ENCODE data around the gene ZMYND8. TPM values are rescaled to one million over a fixed set of nuclear protein-coding genes. Genes with fewer than 3 reads are reported as not detected.
A peak's percentile ranks its signal among the peaks of the same experiment; 100 is the strongest.

ZMYND8 gene
- total RNA-seq, 1 experiment from 2014 or later = 107 TPM

DNA sequence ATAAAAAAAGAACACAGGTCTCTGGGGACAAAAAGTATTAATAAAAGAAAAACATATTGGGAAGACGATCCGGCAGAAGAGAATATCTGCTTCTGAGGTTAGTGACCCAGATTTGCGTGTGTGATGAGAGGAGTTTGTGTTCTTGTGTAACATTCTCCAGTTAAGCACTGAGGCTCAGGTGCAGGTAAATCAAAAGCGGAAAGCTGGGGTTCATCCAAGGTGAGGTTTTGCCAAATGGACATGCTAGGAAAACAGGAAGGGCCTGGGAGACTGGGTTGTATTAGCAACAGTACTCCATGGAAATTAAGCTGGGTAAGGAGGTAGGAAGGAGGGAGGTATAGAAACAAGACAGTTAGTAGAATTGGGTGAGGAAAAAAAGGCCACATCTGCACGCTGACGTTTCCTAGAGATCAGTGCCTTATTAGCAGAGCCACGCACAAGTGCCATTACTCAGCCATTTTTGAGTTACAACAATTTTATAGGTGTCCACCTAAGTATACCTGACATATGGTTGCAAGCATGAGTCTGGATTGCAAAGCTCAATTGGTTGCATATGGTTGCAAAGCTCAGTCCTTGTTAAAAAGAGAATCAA is 139.6 kb downstream of the ZMYND8 start:
- intact Hi-C loops (cut with micrococcal nuclease; ENCODE audit: unreplicated experiment) = no loop called here
- POLR2A ChIA-PET (ENCODE audit: unreplicated experiment) = no interaction called here
- no TSS peak for BruUV-seq (replicated peaks)

DNA sequence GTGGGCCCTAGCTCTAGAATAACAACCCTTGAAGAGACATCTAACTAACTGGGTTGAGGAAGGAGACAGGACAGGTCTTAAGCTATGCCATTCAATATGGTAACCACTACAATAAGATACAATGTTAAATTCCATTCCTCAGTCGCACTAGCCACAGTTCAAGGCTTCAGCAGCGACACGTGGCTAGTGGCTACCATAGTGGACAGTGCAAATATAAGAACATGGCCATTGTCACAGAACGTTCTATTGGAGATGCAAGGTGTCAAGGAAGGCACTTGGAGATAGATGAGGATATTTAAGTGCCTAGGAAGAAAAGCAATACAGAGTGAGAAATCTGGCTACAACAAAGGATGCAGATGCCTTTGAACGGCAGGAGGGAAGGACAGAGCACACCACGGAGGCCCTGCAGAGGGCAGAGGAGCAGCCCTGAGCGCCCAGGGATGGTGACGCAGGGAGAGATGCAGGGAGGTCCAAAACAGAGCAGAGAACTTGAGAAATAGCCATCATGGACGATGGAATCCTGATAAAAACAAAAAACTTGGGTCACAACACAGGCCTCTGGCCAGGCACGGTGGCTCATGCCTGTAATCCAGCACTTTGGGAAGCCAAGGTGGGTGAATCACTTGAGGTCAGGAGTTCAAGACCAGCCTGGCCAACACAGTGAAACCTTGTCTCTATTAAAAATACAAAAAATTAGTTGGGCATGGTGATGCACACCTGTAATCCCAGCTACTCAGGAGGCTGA is 140.7 kb downstream of the ZMYND8 start:
- ChIA-PET CTCF (interaction anchor here (0.8 kb wide), 1 partner anchor 167 kb away, joined by 3 read pairs; no protein-coding TSS in a partner anchor), POLR2A (ENCODE audit: unreplicated experiment) (no interaction called here)
- Histone ChIP-seq H3K9me3 (ENCODE audit: insufficient read depth, low read depth) (no peaks in the 10 kb centered on the region), H3K9me2 (ENCODE audit: insufficient read depth) (no peaks in the 10 kb centered on the region), H3K36me3 (ENCODE audit: low read depth) (peaks cover 65% of the 10 kb centered on the region), H3K27ac (no peak overlapping the region), H2AFZ (no peak overlapping the region), H3K4me3 (no peak overlapping the region), H3K4me1 (replicated peaks; ENCODE audit: insufficient read depth) (no peaks in the 10 kb centered on the region), H4K20me1 (ENCODE audit: insufficient read depth) (peaks cover 26% of the 10 kb centered on the region), H3K4me2 (no peak overlapping the region), H3K79me2 (ENCODE audit: low read depth) (no peaks in the 10 kb centered on the region), H3F3A (ENCODE audit: insufficient read depth, low read depth) (peaks cover 22% of the 10 kb centered on the region; the same call in 1 of the 2 replicates), H3K27me3 (ENCODE audit: insufficient read depth, low read depth) (no peaks in the 10 kb centered on the region)
- TF ChIP-seq, protein P1, sequence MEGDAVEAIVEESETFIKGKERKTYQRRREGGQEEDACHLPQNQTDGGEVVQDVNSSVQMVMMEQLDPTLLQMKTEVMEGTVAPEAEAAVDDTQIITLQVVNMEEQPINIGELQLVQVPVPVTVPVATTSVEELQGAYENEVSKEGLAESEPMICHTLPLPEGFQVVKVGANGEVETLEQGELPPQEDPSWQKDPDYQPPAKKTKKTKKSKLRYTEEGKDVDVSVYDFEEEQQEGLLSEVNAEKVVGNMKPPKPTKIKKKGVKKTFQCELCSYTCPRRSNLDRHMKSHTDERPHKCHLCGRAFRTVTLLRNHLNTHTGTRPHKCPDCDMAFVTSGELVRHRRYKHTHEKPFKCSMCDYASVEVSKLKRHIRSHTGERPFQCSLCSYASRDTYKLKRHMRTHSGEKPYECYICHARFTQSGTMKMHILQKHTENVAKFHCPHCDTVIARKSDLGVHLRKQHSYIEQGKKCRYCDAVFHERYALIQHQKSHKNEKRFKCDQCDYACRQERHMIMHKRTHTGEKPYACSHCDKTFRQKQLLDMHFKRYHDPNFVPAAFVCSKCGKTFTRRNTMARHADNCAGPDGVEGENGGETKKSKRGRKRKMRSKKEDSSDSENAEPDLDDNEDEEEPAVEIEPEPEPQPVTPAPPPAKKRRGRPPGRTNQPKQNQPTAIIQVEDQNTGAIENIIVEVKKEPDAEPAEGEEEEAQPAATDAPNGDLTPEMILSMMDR (conservative IDR thresholded peaks at IDR 0.05) = no peak
- intact Hi-C loops (cut with micrococcal nuclease; ENCODE audit: unreplicated experiment) = no loop called here
- BruUV-seq (replicated peaks) = no TSS peak
- no peak for DNase-seq

More for the DNA sequence above, 139.6 kb downstream of the ZMYND8 start:
- H3K4me3 ChIP-seq = no peak overlapping the region
- H3K27me3 ChIP-seq (ENCODE audit: insufficient read depth, low read depth) = no peaks in the 10 kb centered on the region
- no peak for DNase-seq
- TF ChIP-seq, protein P1 (conservative IDR thresholded peaks at IDR 0.05) = no peak
- no peak for TF ChIP-seq EZH2 (IDR thresholded peaks at IDR 0.05; ENCODE audit: low read depth)
- H3K27ac ChIP-seq = no peak overlapping the region
- CTCF ChIA-PET = no interaction called here
- no peaks in the 10 kb centered on the region for H3K4me1 ChIP-seq (replicated peaks; ENCODE audit: insufficient read depth)
- no peak overlapping the region for H2AFZ ChIP-seq
- H3K9me3 ChIP-seq (ENCODE audit: insufficient read depth, low read depth) = no peaks in the 10 kb centered on the region
- H3K79me2 ChIP-seq (ENCODE audit: low read depth) = no peaks in the 10 kb centered on the region
- peaks cover 30% of the 10 kb centered on the region for H4K20me1 ChIP-seq (ENCODE audit: insufficient read depth)
- H3K36me3 ChIP-seq (ENCODE audit: low read depth) = peaks cover 72% of the 10 kb centered on the region
- peaks cover 20% of the 10 kb centered on the region for H3F3A ChIP-seq (ENCODE audit: insufficient read depth, low read depth)
- H3K4me2 ChIP-seq = no peak overlapping the region
- no peaks in the 10 kb centered on the region for H3K9me2 ChIP-seq (ENCODE audit: insufficient read depth)

DNA sequence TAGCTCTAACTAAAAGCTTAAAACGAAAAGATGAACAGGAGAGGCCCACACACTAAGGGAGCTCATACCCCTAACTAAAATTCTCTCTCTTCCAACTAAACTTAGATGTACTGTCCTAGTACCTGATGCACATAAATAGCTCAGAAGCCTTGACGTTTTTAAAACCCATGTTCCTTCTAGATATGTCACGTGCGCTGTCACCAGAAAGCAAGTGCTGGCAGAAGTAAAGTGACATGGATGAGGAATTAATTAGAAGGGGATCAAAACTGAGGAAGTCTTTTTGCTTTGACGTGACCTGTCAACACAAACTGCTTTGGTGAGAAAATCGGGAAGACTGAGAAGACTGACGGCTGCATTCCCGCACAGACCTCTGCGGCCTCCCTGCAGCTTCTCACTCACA is 142.5 kb downstream of the ZMYND8 start:
- Histone ChIP-seq H3K4me3 (no peak overlapping the region), H3F3A (ENCODE audit: insufficient read depth, low read depth) (peaks cover 22% of the 10 kb centered on the region), H4K20me1 (ENCODE audit: insufficient read depth) (peaks cover 26% of the 10 kb centered on the region), H2AFZ (no peak overlapping the region), H3K27ac (no peak overlapping the region), H3K4me1 (replicated peaks; ENCODE audit: insufficient read depth) (no peaks in the 10 kb centered on the region), H3K36me3 (ENCODE audit: low read depth) (peaks cover 63% of the 10 kb centered on the region), H3K79me2 (ENCODE audit: low read depth) (no peaks in the 10 kb centered on the region), H3K9me2 (ENCODE audit: insufficient read depth) (no peaks in the 10 kb centered on the region), H3K4me2 (no peak overlapping the region), H3K27me3 (ENCODE audit: insufficient read depth, low read depth) (no peaks in the 10 kb centered on the region), H3K9me3 (ENCODE audit: insufficient read depth, low read depth) (no peaks in the 10 kb centered on the region)
- ChIA-PET POLR2A (ENCODE audit: unreplicated experiment) (no interaction called here), CTCF (no interaction called here)
- intact Hi-C loops (cut with micrococcal nuclease; ENCODE audit: unreplicated experiment) = no loop called here
- no peak for TF ChIP-seq EZH2 (IDR thresholded peaks at IDR 0.05; ENCODE audit: low read depth)
- TF ChIP-seq, protein P1 (conservative IDR thresholded peaks at IDR 0.05) = no peak
- peak in 1 of 2 experiments; percentile 21 for DNase-seq
- no TSS peak for BruUV-seq (replicated peaks)
